Right renal cortex interstitium (tissue), 3 donors: Measurements from ENCODE around the gene TOMM22. TPM values are rescaled to one million over a fixed set of nuclear protein-coding genes. Genes with fewer than 3 reads are reported as not detected.

Experiments
- DNase-seq, 3 donors: peaks; one replicate each; pipeline ENCODE4 v3.0.0-alpha.2; 2013; ENCODE audit warnings: low read depth in 3 of 3, low spot score in 2 of 3
- polyA plus RNA-seq, 3 donors: library from polyadenylated mRNA; unstranded; fragments of 120-200 nt; gene quantifications; one replicate each; pipeline ENCODE4 v1.2.1, GENCODE V29; 2013; ENCODE audit not compliant: insufficient read length in 3 of 3

The TOMM22 gene
- polyA plus RNA-seq, 3 donors = 99.8 to 103 (median 103) TPM

GRCh38 chr22:38731703-38732161 lies 50.0 kb downstream of the TOMM22 start:
- DNase-seq = no peak

- DNase-seq = no peak
Observed at GRCh38 chr22:38732251-38732815, 50.6 kb downstream of the TOMM22 start.

GRCh38 chr22:38733329-38733723 lies 51.6 kb downstream of the TOMM22 start:
- no peak for DNase-seq

- DNase-seq = no peak
Observed at GRCh38 chr22:38733724-38734381, 52.1 kb downstream of the TOMM22 start.

GRCh38 chr22:38734421-38735100 lies 52.8 kb downstream of the TOMM22 start:
- DNase-seq = no peak

Other genes with a start within 250 kb of the TOMM22 start
- gene KCNJ4, start 226.8 kb upstream of the TOMM22 start, polyA plus RNA-seq = under 1 TPM; 0.07 to 0.11 (median 0.10) TPM
- gene KDELR3, start 213.9 kb upstream of the TOMM22 start, polyA plus RNA-seq = 10 to 100 TPM in 2 of 3 donors, 1 to 10 TPM in 1; 9.1 to 12.0 (median 11.1) TPM
- gene DDX17, start 175.6 kb upstream of the TOMM22 start, polyA plus RNA-seq = 100 to 1,000 TPM; 725 to 879 (median 768) TPM
- 1 to 10 TPM; 5.0 to 6.7 (median 5.4) TPM for gene DMC1, start 111.8 kb upstream of the TOMM22 start, polyA plus RNA-seq
- 1 to 10 TPM; 4.4 to 7.9 (median 5.3) TPM for gene FAM227A, start 25.6 kb upstream of the TOMM22 start, polyA plus RNA-seq
- gene CBY1, start 25.3 kb upstream of the TOMM22 start, polyA plus RNA-seq = 10 to 100 TPM; 60.4 to 62.6 (median 61.8) TPM
- gene JOSD1, start 19.0 kb downstream of the TOMM22 start, polyA plus RNA-seq = 10 to 100 TPM; 36.9 to 41.4 (median 39.2) TPM
- 10 to 100 TPM; 42.0 to 44.0 (median 42.0) TPM for gene GTPBP1, start 24.0 kb downstream of the TOMM22 start, polyA plus RNA-seq
- gene SUN2, start 74.0 kb downstream of the TOMM22 start, polyA plus RNA-seq = 10 to 100 TPM; 47.3 to 50.6 (median 47.6) TPM
- 10 to 100 TPM; 32.2 to 38.0 (median 35.5) TPM for gene DNAL4, start 112.2 kb downstream of the TOMM22 start, polyA plus RNA-seq
- gene NPTXR, start 162.1 kb downstream of the TOMM22 start, polyA plus RNA-seq = 1 to 10 TPM; 4.1 to 4.4 (median 4.3) TPM
- 10 to 100 TPM; 32.4 to 37.5 (median 33.3) TPM for gene CBX6, start 190.3 kb downstream of the TOMM22 start, polyA plus RNA-seq